Right lobe of liver (tissue), 4 donors: ENCODE data around the gene BACH2.

Experiments
- CTCF ChIP-seq, 4 donors: fragments of 200-600 bp in 3 of 4; fragments of 450-650 bp in 1 of 4; IDR thresholded peaks; one replicate each; pipeline versions ENCODE4 v1.5.1 to v1.8.0; 2016 to 2022; ENCODE audit warnings: antibody characterized with exemption in 4 of 4, mild to moderate bottlenecking in 2 of 4
- POLR2A ChIP-seq: fragments of 450-650 bp; IDR thresholded peaks from one replicate; pipeline ENCODE4 v1.6.1; 2017; ENCODE audit warnings: antibody characterized with exemption, mild to moderate bottlenecking
- donor health status: DM: no; HTN: no; CAD: no.
- donor health status: DM: no; HTN: no; CAD: no.
- donor health status: DM: no; HTN: yes; CAD: no.

GRCh38 chr6:90286884-90287488, 9.7 kb downstream of the BACH2 start:
- TF ChIP-seq CTCF (IDR thresholded peaks at IDR 0.05) = peak; percentile 67 to 85 (median 79)
- no peak for TF ChIP-seq POLR2A
